ENCODE measurements around the gene ANO1. TPM values are rescaled to one million over a fixed set of nuclear protein-coding genes. Genes with fewer than 3 reads are reported as not detected.

ANO1 gene
- total RNA-seq, 2 experiments from 2014 or later = not detected

DNA sequence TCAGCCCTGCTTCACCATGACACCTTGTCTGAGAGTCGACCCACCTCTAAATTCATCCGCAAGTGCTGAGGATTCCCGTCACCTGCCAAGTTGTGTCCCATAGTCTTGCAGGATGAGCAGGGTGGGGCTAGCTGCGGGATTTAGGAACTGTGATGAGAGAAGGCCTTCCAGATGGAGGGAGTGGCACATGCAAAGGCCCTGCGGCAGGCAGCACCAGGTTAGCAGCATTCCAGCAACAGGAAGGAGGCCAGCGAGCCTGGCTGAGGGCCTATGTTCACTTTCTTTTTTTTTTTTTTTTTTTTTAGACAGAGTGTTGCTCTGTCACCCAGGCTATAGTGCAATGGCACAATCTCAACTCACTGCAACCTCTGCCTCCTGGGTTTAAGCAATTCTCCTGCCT is 31.8 kb downstream of the ANO1 start:
- intact Hi-C loops (cut with DNase I, micrococcal nuclease) = no loop called here
- POLR2A ChIA-PET = no interaction called here
- CTCF ChIA-PET = no interaction called here
- ATAC-seq (ENCODE audit: poor library complexity) (no peak), DNase-seq (no peak)
- Histone ChIP-seq H3K27ac (ENCODE audit: low read depth in 1 of 2, low read length in 2 of 2) (no peak overlapping the region), H3K36me3 (ENCODE audit: insufficient read depth, low read length) (no peaks in the 10 kb centered on the region), H3K9me3 (ENCODE audit: control insufficient read depth in 1 of 2, insufficient read depth in 1 of 2, low read length in 2 of 2) (no peaks in the 10 kb centered on the region), H3K4me3 (ENCODE audit: low read length) (no peak overlapping the region), H3K27me3 (ENCODE audit: control insufficient read depth in 1 of 2, insufficient read depth in 2 of 2, low read length in 2 of 2) (no peaks in the 10 kb centered on the region), H3K4me1 (ENCODE audit: insufficient read depth, low read length) (no peaks in the 10 kb centered on the region)
- no peaks in the 10 kb centered on the region for H3K36me3 Mint-ChIP-seq (ENCODE audit: low read depth)
- H3K27ac Mint-ChIP-seq = no peak overlapping the region
- TF ChIP-seq CTCF (IDR thresholded peaks at IDR 0.05) = no peak
- H3K4me1 Mint-ChIP-seq (ENCODE audit: low read depth) = no peaks in the 10 kb centered on the region
- peaks cover 9% of the 10 kb centered on the region for H3K27me3 Mint-ChIP-seq
- H3K4me3 Mint-ChIP-seq = no peak overlapping the region
- H3K9me3 Mint-ChIP-seq = no peaks in the 10 kb centered on the region

GRCh38 chr11:70110538-70111055 is 32.5 kb downstream of the ANO1 start:
- no peaks in the 10 kb centered on the region for H3K4me1 ChIP-seq (ENCODE audit: insufficient read depth, low read length)
- ATAC-seq (ENCODE audit: poor library complexity) (no peak), DNase-seq (no peak)
- no peaks in the 10 kb centered on the region for H3K36me3 ChIP-seq (ENCODE audit: insufficient read depth, low read length)
- no peaks in the 10 kb centered on the region for H3K36me3 Mint-ChIP-seq (ENCODE audit: low read depth)
- no peak for TF ChIP-seq CTCF (IDR thresholded peaks at IDR 0.05)
- no peak overlapping the region for H3K4me3 Mint-ChIP-seq
- no peaks in the 10 kb centered on the region for H3K4me1 Mint-ChIP-seq (ENCODE audit: low read depth)
- intact Hi-C loops (cut with DNase I, micrococcal nuclease) = no loop called here
- ChIA-PET CTCF (no interaction called here), POLR2A (no interaction called here)
- H3K9me3 Mint-ChIP-seq = no peaks in the 10 kb centered on the region
- H3K9me3 ChIP-seq (ENCODE audit: control insufficient read depth in 1 of 2, insufficient read depth in 1 of 2, low read length in 2 of 2) = no peaks in the 10 kb centered on the region
- H3K27ac ChIP-seq (ENCODE audit: low read depth in 1 of 2, low read length in 2 of 2) = no peak overlapping the region
- H3K27me3 ChIP-seq (ENCODE audit: control insufficient read depth in 1 of 2, insufficient read depth in 2 of 2, low read length in 2 of 2) = no peaks in the 10 kb centered on the region
- H3K27ac Mint-ChIP-seq = no peak overlapping the region
- no peak overlapping the region for H3K4me3 ChIP-seq (ENCODE audit: low read length)
- H3K27me3 Mint-ChIP-seq = peaks cover 13% of the 10 kb centered on the region

DNA sequence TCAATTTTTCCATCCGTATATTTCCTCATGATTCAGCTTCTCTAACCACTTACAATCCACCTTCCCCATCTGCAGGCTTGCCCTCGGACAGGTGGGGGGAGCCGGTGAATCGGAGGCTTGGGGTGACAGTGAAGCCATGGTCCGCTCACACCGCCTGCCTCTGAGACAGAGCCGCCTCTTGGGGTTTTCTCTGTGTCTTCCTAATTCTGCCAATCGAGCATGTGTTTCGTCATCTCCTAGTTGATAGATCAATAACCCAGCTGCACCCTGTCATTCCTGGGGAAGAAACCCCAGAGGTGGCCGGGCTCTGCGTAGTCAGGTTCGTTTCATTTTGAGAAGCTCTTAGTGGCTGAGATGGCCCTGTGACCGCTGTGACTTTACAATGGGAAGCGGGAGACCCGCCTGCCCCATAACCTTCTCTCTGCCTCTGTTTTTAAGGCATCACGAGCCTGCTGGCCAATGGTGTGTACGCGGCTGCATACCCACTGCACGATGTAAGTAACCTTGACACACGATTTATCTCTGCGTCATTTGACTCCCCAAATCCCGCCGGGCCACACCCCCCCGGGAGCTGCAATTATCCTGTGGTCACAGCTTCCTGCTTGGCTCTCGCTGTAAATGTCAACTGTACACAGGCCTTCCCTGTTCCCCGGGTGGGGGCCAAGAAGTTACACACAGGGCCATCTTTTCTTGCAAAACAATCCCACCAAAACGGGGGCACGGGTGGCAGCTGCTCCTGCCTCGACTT is 33.3 kb downstream of the ANO1 start:
- Histone ChIP-seq H3K4me1 (ENCODE audit: insufficient read depth, low read length) (no peaks in the 10 kb centered on the region), H3K27me3 (ENCODE audit: control insufficient read depth in 1 of 2, insufficient read depth in 2 of 2, low read length in 2 of 2) (no peaks in the 10 kb centered on the region), H3K4me3 (ENCODE audit: low read length) (no peak overlapping the region), H3K27ac (ENCODE audit: low read depth in 1 of 2, low read length in 2 of 2) (no peak overlapping the region), H3K9me3 (ENCODE audit: control insufficient read depth in 1 of 2, insufficient read depth in 1 of 2, low read length in 2 of 2) (no peaks in the 10 kb centered on the region), H3K36me3 (ENCODE audit: insufficient read depth, low read length) (no peaks in the 10 kb centered on the region)
- H3K27ac Mint-ChIP-seq = no peak overlapping the region
- TF ChIP-seq CTCF (IDR thresholded peaks at IDR 0.05) = no peak
- no peak overlapping the region for H3K4me3 Mint-ChIP-seq
- no peaks in the 10 kb centered on the region for H3K36me3 Mint-ChIP-seq (ENCODE audit: low read depth)
- ATAC-seq (ENCODE audit: poor library complexity) (no peak), DNase-seq (no peak)
- H3K9me3 Mint-ChIP-seq = no peaks in the 10 kb centered on the region
- H3K4me1 Mint-ChIP-seq (ENCODE audit: low read depth) = no peaks in the 10 kb centered on the region
- intact Hi-C loops (cut with DNase I, micrococcal nuclease) = no loop called here
- H3K27me3 Mint-ChIP-seq = peaks cover 19% of the 10 kb centered on the region
- ChIA-PET CTCF (no interaction called here), POLR2A (no interaction called here)

Measured in CD4-positive, alpha-beta T cell (primary cell).